NB4 (cell line): ENCODE results near the gene IQGAP2.

ENCODE experiments used
- DNase-seq: peaks from one replicate; pipeline ENCODE4 v3.0.0; 2010; ENCODE audit warnings: low read depth
- H3K4me3 ChIP-seq: one replicate; pipeline ENCODE4 v1.5.1; 2011; ENCODE audit warnings: mild to moderate bottlenecking, low read depth, low read length, moderate library complexity
- CTCF ChIP-seq: IDR thresholded peaks from one replicate; pipeline ENCODE4 v1.5.1; 2012; ENCODE audit warnings: low read depth, low read length
- MAX ChIP-seq: IDR thresholded peaks from 2 replicates; pipeline ENCODE4 v1.6.1; 2011; ENCODE audit warnings: low read depth, low read length
- MYC ChIP-seq: IDR thresholded peaks from 2 replicates; pipeline ENCODE4 v1.6.1; 2011; ENCODE audit warnings: low read depth, low read length
- POLR2A ChIP-seq: IDR thresholded peaks from 2 replicates; pipeline ENCODE4 v1.6.1; 2011; ENCODE audit warnings: mild to moderate bottlenecking; ENCODE audit not compliant: insufficient read length; ENCODE audit errors: extremely low read depth

Gene IQGAP2

GRCh38 chr5:76576450-76576849 lies 173.4 kb downstream of the IQGAP2 start:
- no peak overlapping the region for H3K4me3 ChIP-seq
- no peak for DNase-seq
- TF ChIP-seq POLR2A (no peak), CTCF (no peak), MAX (no peak), MYC (no peak)

- H3K4me3 ChIP-seq: no peak overlapping the region
- TF ChIP-seq POLR2A: no peak
- TF ChIP-seq MAX: no peak
- TF ChIP-seq MYC: no peak
- TF ChIP-seq CTCF: no peak
- no peak for DNase-seq
These were observed 173.9 kb downstream of the IQGAP2 start for GRCh38 chr5:76576996-76577395.

- TF ChIP-seq CTCF (no peak), MYC (no peak), POLR2A (no peak), MAX (no peak)
- peak; percentile 62 for DNase-seq
- no peak overlapping the region for H3K4me3 ChIP-seq
These were observed 176.3 kb downstream of the IQGAP2 start for GRCh38 chr5:76579166-76579937.

GRCh38 chr5:76580981-76581380 lies 177.9 kb downstream of the IQGAP2 start:
- H3K4me3 ChIP-seq: no peak overlapping the region
- TF ChIP-seq CTCF: no peak
- no peak for TF ChIP-seq MYC
- TF ChIP-seq POLR2A: no peak
- no peak for TF ChIP-seq MAX
- DNase-seq: no peak

- peak; percentile 72 for DNase-seq
- TF ChIP-seq CTCF: no peak
- no peak overlapping the region for H3K4me3 ChIP-seq
These were observed 179.4 kb downstream of the IQGAP2 start for GRCh38 chr5:76582230-76583162.
